Right lobe of liver (tissue), 6 donors: ENCODE measurements around the gene MYO16. TPM values are rescaled to one million over a fixed set of nuclear protein-coding genes. Genes with fewer than 3 reads are reported as not detected.

ENCODE experiments used
- ATAC-seq, 4 donors: fragments of 200-7000 bp; cut with Tn5 transposase; one replicate each; pipeline ENCODE4 v1.9.1; 2020; ENCODE audit warnings: mild to moderate bottlenecking in 4 of 4, moderate library complexity in 4 of 4
- DNase-seq, 3 donors: peaks; one replicate each; pipeline ENCODE4 v3.0.0-alpha.2; 2020
- H3K27ac ChIP-seq, 3 donors: fragments of 200-600 bp; one replicate each; pipeline ENCODE4 v1.8.0; 2022
- H3K27me3 ChIP-seq, 2 donors: fragments of 200-600 bp; one replicate each; pipeline ENCODE4 v1.8.0; 2022
- H3K36me3 ChIP-seq, 4 donors: fragments of 200-600 bp; sonication (generic) in 1 of 4; one replicate each; pipeline versions ENCODE4 v1.5.1 to v1.8.0; 2017 to 2022; ENCODE audit warnings: control low read depth in 1 of 4
- H3K4me1 ChIP-seq, 4 donors: fragments of 200-600 bp; sonication (generic) in 1 of 4; one replicate each; pipeline versions ENCODE4 v1.5.1 to v1.8.0; 2017 to 2022; ENCODE audit warnings: control low read depth in 1 of 4
- H3K4me3 ChIP-seq, 3 donors: fragments of 200-600 bp; one replicate each; pipeline ENCODE4 v1.8.0; 2022
- H3K9me3 ChIP-seq, 4 donors: fragments of 200-600 bp; sonication (generic) in 1 of 4; one replicate each; pipeline versions ENCODE4 v1.5.1 to v1.8.0; 2017 to 2022; ENCODE audit warnings: control low read depth in 1 of 4
- CTCF ChIP-seq, 4 donors: fragments of 200-600 bp in 3 of 4; fragments of 450-650 bp in 1 of 4; IDR thresholded peaks; one replicate each; pipeline versions ENCODE4 v1.5.1 to v1.8.0; 2016 to 2022; ENCODE audit warnings: antibody characterized with exemption in 4 of 4, mild to moderate bottlenecking in 2 of 4
- POLR2A ChIP-seq: fragments of 450-650 bp; IDR thresholded peaks from one replicate; pipeline ENCODE4 v1.6.1; 2017; ENCODE audit warnings: antibody characterized with exemption, mild to moderate bottlenecking
- WGBS: methylation state at CpG from one replicate; pipeline ENCODE4 v1.1.6; 2018; ENCODE audit warnings: low coverage, low lambda C conversion rate; ENCODE audit not compliant: insufficient coverage; ENCODE audit errors: missing lambda C conversion rate; 5-methylcytosine and 5-hydroxymethylcytosine counted together
- intact Hi-C, 2 donors: fragments of 100-400 bp; cut with DNase I; formaldehyde crosslinking; loops; one replicate each; pipeline versions ENCODE4 v1.11.2 to v1.14.1; 2022
- total RNA-seq, 6 experiments: library from RNA; depleted of rRNA in 2 of 6; stranded (reverse); fragments of >200 nt in 2 of 6; fragmentation: NEBNext Ultra II Directional in 3 of 6; extraction: Animal tissue kit (Norgen Biotek cat#: 25700) in 3 of 6; gene quantifications; one replicate each; pipeline versions ENCODE4 v1.1.0 to v1.2.4, GENCODE V29; 2016 to 2023
- donor health status: DM: no; HTN: yes; CAD: no.
- donor health status: DM: no; HTN: no; CAD: no.
- donor health status: DM: no; HTN: no; CAD: no.
- donor health status: DM: no; HTN: yes; CAD: no.
- donor health status: DM: no; HTN: yes; CAD: no.

Gene MYO16
- total RNA-seq, 6 experiments from 2014 or later: 0.43 to 2.7 (median 0.93) TPM

- Histone ChIP-seq H3K36me3 (no peaks in the 10 kb centered on the region), H3K27me3 (no peaks in the 10 kb centered on the region), H3K9me3 (no peaks in the 10 kb centered on the region), H3K4me1 (no peaks in the 10 kb centered on the region), H3K27ac (no peak overlapping the region), H3K4me3 (no peak overlapping the region)
- ATAC-seq: no peak
- 65% methylated on average over 2 of the region's 2 CpGs for WGBS
- no peak for TF ChIP-seq POLR2A
- TF ChIP-seq CTCF (IDR thresholded peaks at IDR 0.05): no peak
- DNase-seq: no peak
- intact Hi-C loops: no loop called here
These were observed 96.1 kb downstream of the MYO16 start for GRCh38 chr13:108725471-108725870.

GRCh38 chr13:108728370-108728769 lies 99.0 kb downstream of the MYO16 start:
- WGBS: 22% methylated on average over 3 of the region's 5 CpGs
- no peak overlapping the region for H3K4me3 ChIP-seq
- no peaks in the 10 kb centered on the region for H3K27me3 ChIP-seq
- H3K36me3 ChIP-seq: no peaks in the 10 kb centered on the region
- ATAC-seq (no peak), DNase-seq (no peak)
- no peak for TF ChIP-seq POLR2A
- TF ChIP-seq CTCF (IDR thresholded peaks at IDR 0.05): no peak
- H3K27ac ChIP-seq: no peak overlapping the region
- intact Hi-C loops: no loop called here
- H3K9me3 ChIP-seq: no peaks in the 10 kb centered on the region
- H3K4me1 ChIP-seq: no peaks in the 10 kb centered on the region

GRCh38 chr13:108733022-108733560 lies 103.7 kb downstream of the MYO16 start:
- Histone ChIP-seq H3K27me3 (no peaks in the 10 kb centered on the region), H3K9me3 (no peaks in the 10 kb centered on the region), H3K4me3 (no peak overlapping the region), H3K36me3 (no peaks in the 10 kb centered on the region), H3K27ac (no peak overlapping the region), H3K4me1 (no peaks in the 10 kb centered on the region)
- no peak for ATAC-seq
- intact Hi-C loops: no loop called here
- TF ChIP-seq POLR2A (no peak), CTCF (IDR thresholded peaks at IDR 0.05) (no peak)
- no peak for DNase-seq
- WGBS: 51% methylated on average over 3 of the region's 3 CpGs

GRCh38 chr13:108734676-108735075 lies 105.3 kb downstream of the MYO16 start:
- TF ChIP-seq CTCF (IDR thresholded peaks at IDR 0.05): no peak
- TF ChIP-seq POLR2A: no peak
- 34% methylated on average over 4 of the region's 4 CpGs for WGBS
- Histone ChIP-seq H3K4me3 (no peak overlapping the region), H3K27ac (no peak overlapping the region), H3K4me1 (no peaks in the 10 kb centered on the region), H3K36me3 (no peaks in the 10 kb centered on the region), H3K27me3 (no peaks in the 10 kb centered on the region), H3K9me3 (no peaks in the 10 kb centered on the region)
- intact Hi-C loops: no loop called here
- ATAC-seq (no peak), DNase-seq (no peak)

GRCh38 chr13:108741930-108742329 lies 112.5 kb downstream of the MYO16 start:
- H3K27me3 ChIP-seq: no peaks in the 10 kb centered on the region
- TF ChIP-seq CTCF (IDR thresholded peaks at IDR 0.05) (no peak), POLR2A (no peak)
- no peak overlapping the region for H3K27ac ChIP-seq
- H3K9me3 ChIP-seq: no peaks in the 10 kb centered on the region
- no peak overlapping the region for H3K4me3 ChIP-seq
- WGBS: 27% methylated on average over 5 of the region's 5 CpGs
- DNase-seq (no peak), ATAC-seq (no peak)
- no peaks in the 10 kb centered on the region for H3K36me3 ChIP-seq
- intact Hi-C loops: no loop called here
- no peaks in the 10 kb centered on the region for H3K4me1 ChIP-seq
